Right atrium auricular region (tissue), 2 donors: ENCODE results near the gene RAB17. TPM values are rescaled to one million over a fixed set of nuclear protein-coding genes. Genes with fewer than 3 reads are reported as not detected.

ENCODE experiments used
- DNase-seq: peaks from one replicate; pipeline ENCODE4 v3.0.0-alpha.2; 2019; ENCODE audit warnings: low spot score
- H3K27ac ChIP-seq, 2 donors: fragments of 200-600 bp; sonication (generic); 1 replicate in 1 of 2; 2 replicates in 1 of 2; pipeline ENCODE4 v1.5.1; 2016 to 2019
- H3K27me3 ChIP-seq, 2 donors: fragments of 200-600 bp; sonication (generic); one replicate each; pipeline versions ENCODE4 v1.5.1 to v1.6.0; 2017 to 2019
- H3K36me3 ChIP-seq: fragments of 200-600 bp; sonication (generic); one replicate; pipeline ENCODE4 v1.5.1; 2016
- H3K4me1 ChIP-seq, 2 donors: fragments of 200-600 bp; sonication (generic); one replicate each; pipeline versions ENCODE4 v1.5.1 to v1.6.0; 2017 to 2019
- H3K4me3 ChIP-seq, 2 donors: fragments of 200-600 bp; sonication (generic); 1 replicate in 1 of 2; 2 replicates in 1 of 2; pipeline ENCODE4 v1.5.1; 2017 to 2019; ENCODE audit warnings: mild to moderate bottlenecking in 1 of 2, moderate library complexity in 1 of 2
- H3K9me3 ChIP-seq, 2 donors: fragments of 200-600 bp; sonication (generic); one replicate each; pipeline ENCODE4 v1.5.1; 2019
- CTCF ChIP-seq, 2 donors: fragments of 200-600 bp; sonication (generic); IDR thresholded peaks; one replicate each; pipeline ENCODE4 v1.5.1; 2019; ENCODE audit warnings: antibody characterized with exemption in 2 of 2
- total RNA-seq, 2 donors: library from RNA; depleted of rRNA; stranded (reverse); fragments of >200 nt; gene quantifications; one replicate each; pipeline ENCODE4 v1.1.0, GENCODE V29; 2016

The RAB17 gene
- total RNA-seq, 2 donors from 2014 or later, result 1.0 to 4.5 TPM

- Histone ChIP-seq H3K27ac (no peak within 1 kb of the TSS), H3K4me3 (no peak within 1 kb of the TSS), H3K36me3 (no peaks in the 10 kb centered on the region), H3K4me1 (no peaks in the 10 kb centered on the region), H3K27me3 (no peaks in the 10 kb centered on the region), H3K9me3 (no peaks in the 10 kb centered on the region)
- no peak for DNase-seq
- no peak for TF ChIP-seq CTCF (IDR thresholded peaks at IDR 0.05)
These were observed 23.9 kb downstream of the RAB17 start, which contains the start of gene PRLH for GRCh38 chr2:237566401-237567235. PRLH (plus strand) TSS chr2:237566574; CDS start chr2:237566574, 0 bp downstream.

DNA sequence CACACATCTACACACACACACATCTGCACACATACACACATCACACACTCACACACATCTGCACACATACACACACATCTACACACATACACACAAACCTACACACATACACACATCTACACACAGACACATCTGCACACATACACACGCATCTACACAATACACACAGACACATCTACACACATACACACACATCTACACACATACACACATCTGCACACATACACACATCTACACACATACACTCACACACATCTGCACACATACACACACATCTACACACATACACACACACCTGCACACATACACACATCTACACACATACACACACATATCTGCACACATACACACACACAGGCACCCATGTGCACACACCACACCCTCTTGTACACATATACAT, 24.6 kb downstream of the RAB17 start:
- no peak overlapping the region for H3K27ac ChIP-seq
- DNase-seq, result no peak
- H3K27me3 ChIP-seq, result no peaks in the 10 kb centered on the region
- H3K36me3 ChIP-seq, result no peaks in the 10 kb centered on the region
- TF ChIP-seq CTCF (IDR thresholded peaks at IDR 0.05), result no peak
- H3K9me3 ChIP-seq, result no peaks in the 10 kb centered on the region
- H3K4me3 ChIP-seq, result no peak overlapping the region
- no peaks in the 10 kb centered on the region for H3K4me1 ChIP-seq

- peaks cover 0 to under 1% of the 10 kb centered on the region in 2 donors for H3K4me1 ChIP-seq
- no peaks in the 10 kb centered on the region for H3K27me3 ChIP-seq
- TF ChIP-seq CTCF (IDR thresholded peaks at IDR 0.05), result no peak
- no peaks in the 10 kb centered on the region for H3K36me3 ChIP-seq
- H3K9me3 ChIP-seq, result no peaks in the 10 kb centered on the region
- H3K4me3 ChIP-seq, result no peak overlapping the region
- DNase-seq, result no peak
- no peak overlapping the region for H3K27ac ChIP-seq
These were observed 25.9 kb downstream of the RAB17 start for GRCh38 chr2:237564526-237565131.

DNA sequence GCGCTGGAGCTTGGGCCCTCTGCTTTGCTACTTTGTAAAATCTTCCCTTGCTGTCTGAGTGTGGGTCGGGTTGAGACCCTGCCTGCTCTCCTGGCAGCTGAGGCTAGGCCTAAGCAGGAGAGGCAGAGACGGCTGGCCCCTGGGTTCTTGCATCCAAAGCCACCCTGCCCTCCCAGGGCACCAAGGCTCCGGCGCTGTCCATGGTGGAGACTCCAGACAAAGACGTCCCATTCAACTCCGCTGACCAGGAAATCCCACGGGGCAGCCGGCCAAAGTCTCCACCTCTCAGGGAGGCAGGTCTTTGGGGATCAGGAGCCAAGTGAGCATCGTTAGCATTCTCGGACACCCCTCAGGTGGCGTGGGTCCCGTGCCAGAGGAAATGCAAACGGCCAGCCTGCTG, 26.7 kb downstream of the RAB17 start:
- Histone ChIP-seq H3K36me3 (no peaks in the 10 kb centered on the region), H3K4me1 (peaks cover 0 to 8% of the 10 kb centered on the region in 2 donors), H3K9me3 (no peaks in the 10 kb centered on the region), H3K27ac (no peak overlapping the region), H3K27me3 (no peaks in the 10 kb centered on the region), H3K4me3 (no peak overlapping the region)
- TF ChIP-seq CTCF (IDR thresholded peaks at IDR 0.05), result no peak
- no peak for DNase-seq

DNA sequence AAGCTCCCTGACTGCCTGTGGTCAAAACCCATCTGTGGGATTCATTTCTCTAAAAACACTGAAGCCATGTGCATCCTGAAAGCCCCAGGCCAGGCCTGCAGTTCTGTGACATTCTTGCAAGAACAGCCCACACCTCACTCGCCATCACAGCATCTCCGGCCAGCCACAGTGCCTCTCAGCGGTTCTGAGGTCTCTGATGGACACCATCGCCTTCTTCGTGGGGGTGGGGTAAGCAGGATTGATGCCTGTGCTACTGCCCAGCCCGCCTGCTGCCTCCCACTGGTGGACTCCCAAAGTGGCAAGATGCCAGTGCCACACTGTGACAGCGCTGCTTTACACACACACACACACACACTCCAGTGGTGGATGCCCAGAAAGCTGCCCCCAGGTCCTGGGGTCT, 29.3 kb downstream of the RAB17 start:
- Histone ChIP-seq H3K9me3 (no peaks in the 10 kb centered on the region), H3K4me1 (peaks cover 0 to 11% of the 10 kb centered on the region in 2 donors), H3K4me3 (no peak overlapping the region), H3K27ac (no peak overlapping the region), H3K27me3 (no peaks in the 10 kb centered on the region), H3K36me3 (no peaks in the 10 kb centered on the region)
- TF ChIP-seq CTCF (IDR thresholded peaks at IDR 0.05), result no peak
- DNase-seq, result no peak
